GM19455 (cell line): ENCODE measurements around the gene IFNA16.
A peak's percentile ranks its signal among the peaks of the same experiment; 100 is the strongest.
"Not testable (repeated sequence)": the region's sequence is repeated elsewhere in the genome, so short reads cannot be mapped to it uniquely, and the experiment has no call there.

ENCODE experiments used
- ATAC-seq: cut with Tn5 transposase; IDR thresholded peaks from one replicate; pipeline ENCODE4 v1.9.1; 2021; ENCODE audit not compliant: unreplicated experiment

IFNA16 gene

DNA sequence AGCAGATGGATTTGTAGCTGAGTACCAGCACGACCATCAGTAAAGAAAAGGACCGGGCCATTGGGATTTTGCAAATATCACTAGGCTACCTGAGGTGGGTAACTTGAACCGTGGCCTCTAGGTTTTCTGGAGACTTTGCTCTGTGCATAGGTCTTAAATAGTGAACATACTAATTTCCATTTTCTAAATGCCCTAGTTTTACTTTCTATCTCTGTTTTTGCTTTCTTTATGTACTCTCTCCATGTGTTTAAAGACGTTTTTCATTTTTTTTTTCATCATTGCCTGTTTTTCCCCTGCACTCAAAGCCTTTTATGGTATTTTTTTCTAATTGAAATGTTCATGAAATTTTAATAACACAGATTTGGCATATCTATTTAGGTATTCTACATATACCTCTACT, 15.0 kb downstream of the IFNA16 start, which contains the start of gene IFNA7:
IFNA7 (minus strand) TSS at position 101 of the 400 bp plus-strand sequence; CDS start at position 61, 40 bp downstream.
- not testable (repeated sequence) for ATAC-seq

DNA sequence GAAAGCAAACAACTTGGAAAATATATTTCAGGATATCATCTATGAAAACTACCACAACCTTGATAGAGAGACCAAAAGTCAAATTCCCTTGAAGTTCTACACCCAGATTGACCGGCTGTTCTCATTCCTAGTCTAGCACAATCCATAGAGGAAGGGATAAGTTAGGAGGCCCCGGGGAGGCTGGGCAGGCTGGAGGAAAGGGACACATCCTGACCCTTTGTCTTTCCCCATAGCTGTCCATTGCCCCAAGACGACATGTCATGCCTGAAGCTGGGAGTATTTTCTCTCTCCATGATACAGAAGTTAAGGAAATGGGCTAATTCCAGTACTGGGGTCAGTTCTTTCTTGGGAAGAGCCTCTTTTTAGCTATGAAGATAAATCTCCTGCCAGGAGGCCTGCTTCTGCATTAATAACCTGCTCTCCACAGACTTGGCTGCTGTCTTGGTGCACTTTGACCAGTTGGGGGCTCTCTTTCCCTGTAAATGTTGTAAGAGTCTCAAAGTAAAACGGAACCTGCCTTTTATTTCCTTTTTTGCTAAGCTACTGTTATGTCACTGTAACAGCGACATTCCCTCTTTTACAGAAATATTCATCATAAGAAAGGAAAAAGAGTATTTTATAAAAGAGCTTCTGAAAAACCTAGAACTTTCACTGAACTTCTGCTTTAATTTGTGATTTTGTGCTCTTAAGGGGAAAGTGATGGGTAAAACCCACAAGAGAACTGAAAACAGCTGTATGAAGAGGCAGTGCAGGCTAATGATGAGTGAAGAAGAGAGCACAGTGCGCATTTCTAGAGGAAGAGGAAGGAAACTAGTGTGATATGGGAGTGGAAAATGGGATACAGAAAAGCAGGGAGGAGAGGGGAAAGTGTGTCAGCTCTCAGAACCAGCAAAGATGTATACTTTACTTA, 22.0 kb downstream of the IFNA16 start:
- ATAC-seq, result peak; percentile 97

DNA sequence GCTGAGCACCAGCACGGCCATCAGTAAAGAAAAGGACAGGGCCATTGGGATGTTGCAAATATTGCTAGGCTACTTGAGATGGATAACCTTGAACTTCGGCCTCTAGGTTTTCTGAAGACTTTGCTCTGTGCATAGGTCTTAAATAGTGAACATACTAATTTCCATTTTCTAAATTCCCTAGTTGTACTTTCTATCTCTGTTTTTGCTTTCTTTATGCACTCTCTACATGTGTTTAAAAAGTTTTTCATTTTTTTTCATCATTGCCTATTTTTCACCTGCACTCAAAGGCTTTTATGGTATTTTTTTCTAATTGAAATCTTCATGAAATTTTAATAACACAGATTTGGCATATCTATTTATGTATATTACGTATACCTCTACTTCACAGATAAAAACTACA, 29.6 kb downstream of the IFNA16 start, which contains the start of gene IFNA4:
IFNA4 (minus strand) TSS at position 101 of the 400 bp plus-strand sequence; CDS start at position 45, 56 bp downstream.
- ATAC-seq, result not testable (repeated sequence)

DNA sequence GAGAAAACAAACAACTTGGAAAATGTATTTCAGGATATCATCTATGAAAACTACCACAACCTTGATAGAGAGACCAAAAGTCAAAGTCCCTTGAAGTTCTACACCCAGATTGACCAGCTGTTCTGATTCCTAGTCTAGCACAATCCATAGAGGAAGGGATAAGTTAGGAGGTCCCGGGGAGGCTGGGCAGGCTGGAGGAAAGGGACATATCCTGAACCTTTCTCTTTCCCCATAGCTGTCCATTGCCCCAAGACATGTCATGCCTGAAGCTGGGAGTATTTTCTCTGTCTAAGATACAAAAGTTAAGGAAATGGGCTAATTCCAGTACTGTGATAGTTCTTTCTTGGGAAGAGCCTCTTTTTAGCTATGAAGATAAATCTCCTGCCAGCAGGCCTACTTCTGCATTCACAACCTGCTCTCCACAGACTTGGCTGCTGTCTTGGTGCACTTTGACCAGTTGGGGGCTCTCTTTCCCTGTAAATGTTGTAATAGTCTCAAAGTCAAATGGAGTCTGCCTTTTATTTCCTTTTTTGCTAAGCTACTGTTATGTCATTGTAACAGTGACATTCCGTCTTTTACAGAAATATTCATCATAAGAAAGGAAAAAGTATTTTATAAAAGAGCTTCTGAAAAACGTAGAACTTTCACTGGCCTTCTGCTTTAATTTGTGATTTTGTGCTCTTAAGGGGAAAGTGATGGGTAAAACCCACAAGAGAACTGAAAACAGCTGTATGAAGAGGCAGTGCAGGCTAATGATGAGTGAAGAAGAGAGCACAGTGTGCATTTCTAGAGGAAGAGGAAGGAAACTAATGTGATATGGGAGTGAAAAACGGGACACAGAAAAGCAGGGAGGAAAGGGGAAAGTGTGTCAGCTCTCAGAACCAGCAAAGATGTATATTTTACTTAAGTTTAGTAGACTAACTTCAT, 34.0 kb downstream of the IFNA16 start:
- ATAC-seq, result peak; percentile 94

DNA sequence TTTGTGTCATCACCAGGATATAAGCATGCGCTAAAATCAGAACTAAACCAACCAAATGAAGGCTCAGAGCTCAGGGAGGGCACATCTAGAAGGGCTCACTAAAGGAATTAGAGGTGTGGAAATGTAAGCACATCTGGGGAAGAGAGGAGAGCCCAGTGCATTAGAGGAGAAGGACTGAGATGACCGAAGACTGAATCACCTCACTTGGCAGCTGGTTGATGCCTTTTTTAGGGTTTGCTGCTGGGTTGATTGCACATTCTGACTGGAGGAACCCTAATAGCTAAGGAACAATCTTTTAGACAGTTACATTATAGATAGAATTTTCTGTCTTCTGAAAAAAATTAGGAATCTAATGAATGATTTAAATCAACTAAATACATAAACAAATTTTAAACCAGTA, 42.4 kb downstream of the IFNA16 start:
- no peak for ATAC-seq

DNA sequence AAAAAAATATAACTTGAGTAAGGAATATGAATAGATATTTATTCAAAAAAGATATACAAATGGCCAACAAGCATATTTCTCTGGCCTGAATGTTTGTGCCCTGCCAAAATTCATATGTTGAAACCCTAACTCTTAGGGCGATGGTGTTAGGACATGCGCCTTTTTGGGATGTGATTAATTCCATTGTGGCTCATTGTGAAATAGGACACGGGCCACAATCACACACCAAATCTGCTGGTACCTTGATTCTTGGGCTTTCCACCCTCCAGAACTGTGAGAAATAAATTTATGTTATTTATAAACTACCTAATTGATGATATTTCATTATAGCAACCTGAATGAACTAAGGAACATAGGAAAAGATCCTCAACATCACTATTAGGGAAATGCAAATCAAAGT, 45.0 kb downstream of the IFNA16 start:
- no peak for ATAC-seq

DNA sequence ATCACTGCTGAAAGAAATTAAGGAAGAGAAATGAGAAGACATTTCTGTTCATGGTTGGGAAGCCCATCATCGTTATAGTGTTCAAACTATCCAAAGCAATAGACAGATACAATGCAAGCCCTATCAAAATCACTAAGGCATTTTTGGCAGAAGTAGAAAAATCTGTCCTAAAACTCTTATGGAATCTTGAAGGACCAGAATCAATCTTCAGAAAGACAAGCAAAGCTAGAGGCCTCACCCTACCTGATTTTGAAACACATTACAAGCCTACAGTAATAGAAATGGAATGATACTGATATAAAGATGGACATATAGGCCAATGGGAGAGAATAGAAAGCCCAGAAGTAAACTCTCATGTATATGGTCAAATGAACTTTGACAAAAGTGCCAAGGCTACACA, 45.8 kb downstream of the IFNA16 start:
- no peak for ATAC-seq

DNA sequence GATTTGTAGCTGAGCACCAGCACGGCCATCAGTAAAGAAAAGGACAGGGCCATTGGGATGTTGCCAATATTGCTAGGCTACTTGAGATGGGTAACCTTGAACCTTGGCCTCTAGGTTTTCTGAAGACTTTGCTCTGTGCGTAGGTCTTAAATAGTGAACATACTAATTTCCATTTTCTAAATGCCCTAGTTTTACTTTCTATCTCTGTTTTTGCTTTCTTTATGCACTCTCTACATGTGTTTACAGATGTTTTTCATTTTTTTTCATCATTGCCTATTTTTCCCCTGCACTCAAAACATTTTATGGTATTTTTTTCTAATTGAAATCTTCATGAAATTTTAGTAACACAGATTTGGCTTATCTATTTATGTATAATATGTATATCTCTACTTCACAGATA, 50.6 kb downstream of the IFNA16 start, which contains the start of gene IFNA21:
IFNA21 (minus strand) TSS at position 101 of the 400 bp plus-strand sequence; CDS start at position 53, 48 bp downstream.
- not testable (repeated sequence) for ATAC-seq
